OCI-LY7 (cell line): ENCODE data around the gene LY6G6C.

Experiments
- EZH2phosphoT487 ChIP-seq: fragments of 200-600 bp; sonication (generic); IDR thresholded peaks from 2 replicates; pipeline ENCODE4 v1.6.1; 2018; ENCODE audit warnings: low read depth, borderline replicate concordance, mild to moderate bottlenecking, mixed run types, antibody characterized with exemption, low read length, moderate library complexity, mixed read lengths
- TF ChIP-seq, protein P1 (sequence below): fragments of 200-600 bp; sonication (generic); conservative IDR thresholded peaks from 2 replicates; pipeline ENCODE4 v1.5.1; 2014; ENCODE audit warnings: mild to moderate bottlenecking, antibody characterized with exemption, low read length, moderate library complexity, mixed read lengths

DNA sequence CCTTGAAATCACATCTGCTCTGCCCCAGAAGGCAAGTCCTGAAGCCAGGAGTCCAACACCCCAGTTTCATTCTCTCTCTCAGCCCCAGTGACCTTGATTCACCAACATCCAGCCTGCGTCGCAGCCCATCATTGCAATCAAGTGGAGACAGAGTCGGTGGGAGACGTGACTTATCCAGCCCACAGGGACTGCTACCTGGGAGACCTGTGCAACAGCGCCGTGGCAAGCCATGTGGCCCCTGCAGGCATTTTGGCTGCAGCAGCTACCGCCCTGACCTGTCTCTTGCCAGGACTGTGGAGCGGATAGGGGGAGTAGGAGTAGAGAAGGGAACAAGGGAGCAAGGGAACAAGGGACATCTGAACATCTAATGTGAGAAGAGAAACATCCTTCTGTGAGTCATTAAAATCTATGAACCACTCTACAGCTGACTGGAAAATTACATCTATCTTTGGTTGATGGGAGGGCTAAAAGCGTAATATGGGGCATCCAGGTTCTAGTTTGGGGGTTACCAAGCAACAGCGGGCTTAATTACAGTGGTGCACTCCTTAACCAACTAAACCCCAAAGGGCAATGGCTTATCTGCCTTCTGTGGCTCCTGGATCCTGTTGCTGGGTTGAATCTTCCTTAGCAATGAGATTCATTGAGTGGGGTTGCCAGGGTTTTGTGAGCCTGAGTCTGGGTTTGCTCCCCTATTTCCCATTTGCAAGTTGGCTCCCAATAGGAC lies 3.9 kb downstream of the LY6G6C start:
- TF ChIP-seq, protein P1, sequence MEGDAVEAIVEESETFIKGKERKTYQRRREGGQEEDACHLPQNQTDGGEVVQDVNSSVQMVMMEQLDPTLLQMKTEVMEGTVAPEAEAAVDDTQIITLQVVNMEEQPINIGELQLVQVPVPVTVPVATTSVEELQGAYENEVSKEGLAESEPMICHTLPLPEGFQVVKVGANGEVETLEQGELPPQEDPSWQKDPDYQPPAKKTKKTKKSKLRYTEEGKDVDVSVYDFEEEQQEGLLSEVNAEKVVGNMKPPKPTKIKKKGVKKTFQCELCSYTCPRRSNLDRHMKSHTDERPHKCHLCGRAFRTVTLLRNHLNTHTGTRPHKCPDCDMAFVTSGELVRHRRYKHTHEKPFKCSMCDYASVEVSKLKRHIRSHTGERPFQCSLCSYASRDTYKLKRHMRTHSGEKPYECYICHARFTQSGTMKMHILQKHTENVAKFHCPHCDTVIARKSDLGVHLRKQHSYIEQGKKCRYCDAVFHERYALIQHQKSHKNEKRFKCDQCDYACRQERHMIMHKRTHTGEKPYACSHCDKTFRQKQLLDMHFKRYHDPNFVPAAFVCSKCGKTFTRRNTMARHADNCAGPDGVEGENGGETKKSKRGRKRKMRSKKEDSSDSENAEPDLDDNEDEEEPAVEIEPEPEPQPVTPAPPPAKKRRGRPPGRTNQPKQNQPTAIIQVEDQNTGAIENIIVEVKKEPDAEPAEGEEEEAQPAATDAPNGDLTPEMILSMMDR: no peak
- TF ChIP-seq EZH2phosphoT487: no peak
